AG09309 (cell line): ENCODE data around the gene SLCO4A1.

Experiments used
- DNase-seq: peaks from one replicate; pipeline ENCODE4 v3.0.0-alpha.2; 2010; ENCODE audit warnings: low read depth
- H3K4me3 ChIP-seq: 2 replicates; pipeline ENCODE4 v1.5.1; 2011; ENCODE audit warnings: mild to moderate bottlenecking, low read depth, low read length, moderate library complexity; ENCODE audit not compliant: control insufficient read depth
- TF ChIP-seq, protein P1 (sequence below): IDR thresholded peaks from 2 replicates; pipeline ENCODE4 v1.5.1; 2011; ENCODE audit warnings: mild to moderate bottlenecking, low read depth, low read length, inconsistent platforms; ENCODE audit not compliant: insufficient read depth, control insufficient read depth; ENCODE audit errors: missing control alignments

SLCO4A1 gene

DNA sequence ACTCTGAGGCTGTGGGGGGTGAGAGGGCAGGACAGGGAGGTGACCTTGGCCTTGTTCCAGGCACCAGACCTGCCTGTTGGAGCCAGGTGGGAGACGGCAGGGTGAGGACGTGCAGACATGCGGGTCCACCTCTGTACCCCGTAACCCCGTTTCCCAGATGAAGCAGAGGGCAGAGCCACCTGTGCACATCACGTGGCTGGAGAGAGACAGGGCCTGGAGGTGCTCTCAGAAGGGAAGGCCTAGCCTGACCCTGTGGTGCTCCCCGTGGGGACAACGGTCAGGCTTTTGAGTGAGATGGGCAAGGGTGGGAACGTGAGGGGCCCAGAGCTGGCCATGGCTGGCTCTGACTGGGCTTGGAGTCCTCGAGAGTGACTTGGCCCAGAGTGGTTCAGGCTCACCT lies 72.9 kb downstream of the SLCO4A1 start:
- no peak overlapping the region for H3K4me3 ChIP-seq
- TF ChIP-seq, protein P1, sequence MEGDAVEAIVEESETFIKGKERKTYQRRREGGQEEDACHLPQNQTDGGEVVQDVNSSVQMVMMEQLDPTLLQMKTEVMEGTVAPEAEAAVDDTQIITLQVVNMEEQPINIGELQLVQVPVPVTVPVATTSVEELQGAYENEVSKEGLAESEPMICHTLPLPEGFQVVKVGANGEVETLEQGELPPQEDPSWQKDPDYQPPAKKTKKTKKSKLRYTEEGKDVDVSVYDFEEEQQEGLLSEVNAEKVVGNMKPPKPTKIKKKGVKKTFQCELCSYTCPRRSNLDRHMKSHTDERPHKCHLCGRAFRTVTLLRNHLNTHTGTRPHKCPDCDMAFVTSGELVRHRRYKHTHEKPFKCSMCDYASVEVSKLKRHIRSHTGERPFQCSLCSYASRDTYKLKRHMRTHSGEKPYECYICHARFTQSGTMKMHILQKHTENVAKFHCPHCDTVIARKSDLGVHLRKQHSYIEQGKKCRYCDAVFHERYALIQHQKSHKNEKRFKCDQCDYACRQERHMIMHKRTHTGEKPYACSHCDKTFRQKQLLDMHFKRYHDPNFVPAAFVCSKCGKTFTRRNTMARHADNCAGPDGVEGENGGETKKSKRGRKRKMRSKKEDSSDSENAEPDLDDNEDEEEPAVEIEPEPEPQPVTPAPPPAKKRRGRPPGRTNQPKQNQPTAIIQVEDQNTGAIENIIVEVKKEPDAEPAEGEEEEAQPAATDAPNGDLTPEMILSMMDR = no peak
- DNase-seq = no peak

DNA sequence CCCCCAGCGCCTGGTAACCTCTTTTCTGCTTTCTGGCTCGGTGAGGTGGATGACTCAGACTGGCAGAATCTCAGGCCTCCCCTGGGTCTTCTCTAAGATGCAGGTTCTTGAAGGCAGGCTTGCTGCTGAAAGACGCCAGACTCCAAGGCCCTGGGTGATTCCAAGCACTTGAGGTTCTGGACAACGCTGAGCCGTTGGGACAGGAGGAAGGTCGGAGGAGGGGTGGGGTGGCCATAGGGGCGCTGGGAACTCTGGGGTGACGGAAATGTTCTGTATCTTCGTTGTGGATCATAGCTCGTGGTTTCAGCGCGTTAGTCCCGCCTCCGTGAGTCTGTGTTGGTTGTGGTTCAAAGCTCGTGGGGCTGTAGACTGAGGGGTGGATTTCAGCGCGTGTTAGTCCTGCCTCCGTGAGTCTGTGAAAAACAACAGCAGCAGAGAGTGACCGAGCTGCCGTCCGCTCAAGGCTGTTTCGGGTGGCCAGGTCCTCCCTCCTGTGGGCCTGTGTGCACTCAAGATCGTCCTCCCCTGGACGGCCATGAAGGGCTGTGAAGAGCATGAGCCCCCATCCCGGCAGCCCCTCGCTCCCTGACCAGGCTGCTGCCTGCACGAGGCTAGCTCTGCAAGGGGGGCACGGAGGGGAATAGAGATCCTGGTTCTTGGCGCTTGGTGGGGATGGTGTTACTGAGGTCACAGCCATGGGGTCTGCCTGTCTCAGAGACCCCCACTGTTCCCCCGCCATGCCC lies 74.1 kb downstream of the SLCO4A1 start:
- no peak for DNase-seq
- TF ChIP-seq, protein P1 = no peak
- H3K4me3 ChIP-seq = no peak overlapping the region

GRCh38 chr20:62716941-62717310 lies 74.6 kb downstream of the SLCO4A1 start:
- DNase-seq = no peak
- no peak overlapping the region for H3K4me3 ChIP-seq
- TF ChIP-seq, protein P1 = no peak

DNA sequence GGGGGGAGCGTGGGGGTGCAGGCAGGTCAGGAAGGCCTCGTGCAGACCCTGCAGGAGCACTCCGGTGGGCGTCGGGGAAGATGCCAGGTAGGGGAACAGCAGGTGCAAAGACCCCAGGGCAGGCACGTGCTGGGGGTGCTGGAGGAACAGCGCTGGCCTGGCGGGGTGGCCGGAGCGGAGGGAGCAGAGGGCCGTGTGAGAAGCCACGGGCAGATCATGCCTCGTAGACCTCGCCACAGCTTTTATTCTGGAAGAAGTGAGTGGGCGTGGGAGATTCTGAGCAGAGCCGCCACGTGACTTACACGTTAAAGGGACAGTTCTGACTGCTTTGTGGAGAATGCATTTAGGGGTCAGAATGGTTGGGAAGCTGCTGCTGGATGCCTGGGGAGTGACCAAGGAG lies 75.6 kb downstream of the SLCO4A1 start:
- no peak overlapping the region for H3K4me3 ChIP-seq
- no peak for DNase-seq
- TF ChIP-seq, protein P1 = no peak

GRCh38 chr20:62718546-62718945 lies 76.2 kb downstream of the SLCO4A1 start:
- TF ChIP-seq, protein P1 = no peak
- no peak for DNase-seq
- H3K4me3 ChIP-seq = no peak overlapping the region

GRCh38 chr20:62719250-62719935 lies 77.1 kb downstream of the SLCO4A1 start:
- no peak overlapping the region for H3K4me3 ChIP-seq
- TF ChIP-seq, protein P1 = no peak
- DNase-seq = no peak
